ENCODE measurements around the gene ADAT1. TPM values are rescaled to one million over a fixed set of nuclear protein-coding genes. Genes with fewer than 3 reads are reported as not detected.

Gene ADAT1
- total and polyA plus RNA-seq, 2 of the 13 experiments (the other 11 are each of a cell fraction or from before 2014, with no cell fraction given) = 18.4 to 40.8 TPM

- TF ChIP-seq DZIP1 (CRISPR knock-in tag; IDR thresholded peaks at IDR 0.05) (no peak), RNF219 (CRISPR knock-in tag; IDR thresholded peaks at IDR 0.05) (no peak), CHD2 (IDR thresholded peaks at IDR 0.05; ENCODE audit: low read depth, low read length) (peak; percentile 46; the same call in 1 of the 2 replicates), FOXC1 (CRISPR knock-in tag; IDR thresholded peaks at IDR 0.05; ENCODE audit: borderline replicate concordance) (peak; percentile 93), ZBTB26 (CRISPR knock-in tag; IDR thresholded peaks at IDR 0.05; ENCODE audit: borderline replicate concordance) (0 out of 2 replicates have a peak, but pooled peaks have one; percentile 15), KLF13 (CRISPR knock-in tag; IDR thresholded peaks at IDR 0.05) (no peak), ZBTB14 (CRISPR knock-in tag; IDR thresholded peaks at IDR 0.05) (peak; percentile 44), TBX2 (CRISPR knock-in tag; IDR thresholded peaks at IDR 0.05; ENCODE audit: borderline replicate concordance) (peak; percentile 81), ARID3A (IDR thresholded peaks at IDR 0.05; ENCODE audit: low read depth, low read length) (no peak), ZBTB42 (CRISPR knock-in tag; IDR thresholded peaks at IDR 0.05) (peak; percentile 44; the same call in 1 of the 2 replicates), RFX3 (CRISPR knock-in tag; IDR thresholded peaks at IDR 0.05) (peak; percentile 79), ZNF747 (CRISPR knock-in tag; IDR thresholded peaks at IDR 0.05; ENCODE audit: borderline replicate concordance) (peak; percentile 80; the same call in 1 of the 2 replicates), SMYD3 (CRISPR knock-in tag; IDR thresholded peaks at IDR 0.05) (no peak), ZNF562 (CRISPR knock-in tag; IDR thresholded peaks at IDR 0.05; ENCODE audit: borderline replicate concordance) (no peak), BRCA1 (CRISPR knock-in tag; IDR thresholded peaks at IDR 0.05) (0 out of 2 replicates have a peak, but pooled peaks have one; percentile 42), KLF16 (CRISPR knock-in tag; IDR thresholded peaks at IDR 0.05) (peak in 1 of 2 experiments; percentile 37; a peak in 2 of 4 replicates), TERF1 (CRISPR knock-in tag; IDR thresholded peaks at IDR 0.05) (peak; percentile 63; the same call in 1 of the 2 replicates)
These were observed 56.9 kb downstream of the ADAT1 start, which contains the start of gene GABARAPL2 (continued) for GRCh38 chr16:75566040-75566757.
